Measurements from ENCODE around the gene CHI3L1.
"Not testable (repeated sequence)": the region's sequence is repeated elsewhere in the genome, so short reads cannot be mapped to it uniquely, and the experiment has no call there.

Gene CHI3L1

DNA sequence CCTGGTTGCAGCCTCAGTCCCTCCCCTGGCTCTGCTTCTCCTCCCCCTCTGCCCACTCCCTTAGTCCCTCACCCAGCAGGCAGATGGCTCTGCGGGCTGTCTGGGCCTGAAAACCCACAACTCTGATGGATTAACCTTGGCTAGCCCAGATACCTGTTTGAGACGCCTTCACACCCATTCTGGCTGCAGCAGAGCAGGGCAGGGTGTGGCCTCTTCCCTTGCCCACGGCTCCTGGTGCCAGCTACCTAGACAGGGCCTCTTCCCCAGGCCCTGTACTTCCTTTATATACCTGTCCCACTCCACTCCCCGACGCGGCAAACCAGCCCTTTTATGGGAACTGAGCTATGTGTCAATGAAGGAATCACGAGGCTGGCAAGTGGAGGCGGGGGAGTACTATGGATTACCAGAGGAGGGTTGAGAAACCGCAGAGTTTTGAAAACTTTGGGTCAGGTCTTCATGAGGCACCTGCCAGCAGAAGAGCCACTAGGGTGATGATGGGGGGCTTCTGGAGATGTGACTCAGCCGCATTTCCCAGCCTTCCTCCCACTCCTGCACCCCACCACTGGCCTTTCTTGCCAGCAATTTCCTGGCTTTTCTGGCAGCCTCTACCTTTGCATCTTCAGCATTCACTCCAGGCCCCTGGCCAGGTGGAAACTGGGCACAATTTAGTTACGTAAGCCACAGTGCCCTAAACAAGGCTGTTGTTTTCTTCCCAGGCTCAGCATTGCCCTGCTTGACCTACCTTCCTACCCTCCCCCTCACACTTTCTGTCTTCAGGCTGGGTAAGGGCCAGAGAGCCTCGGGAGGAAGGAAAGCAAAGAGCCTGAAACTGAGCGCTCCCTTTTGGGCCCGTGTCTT, at the start of gene CHI3L1:
CHI3L1 (minus strand) TSS at position 259 of the 858 bp plus-strand sequence; CDS start at position 178, 81 bp downstream.
- TF ChIP-seq, protein P1, sequence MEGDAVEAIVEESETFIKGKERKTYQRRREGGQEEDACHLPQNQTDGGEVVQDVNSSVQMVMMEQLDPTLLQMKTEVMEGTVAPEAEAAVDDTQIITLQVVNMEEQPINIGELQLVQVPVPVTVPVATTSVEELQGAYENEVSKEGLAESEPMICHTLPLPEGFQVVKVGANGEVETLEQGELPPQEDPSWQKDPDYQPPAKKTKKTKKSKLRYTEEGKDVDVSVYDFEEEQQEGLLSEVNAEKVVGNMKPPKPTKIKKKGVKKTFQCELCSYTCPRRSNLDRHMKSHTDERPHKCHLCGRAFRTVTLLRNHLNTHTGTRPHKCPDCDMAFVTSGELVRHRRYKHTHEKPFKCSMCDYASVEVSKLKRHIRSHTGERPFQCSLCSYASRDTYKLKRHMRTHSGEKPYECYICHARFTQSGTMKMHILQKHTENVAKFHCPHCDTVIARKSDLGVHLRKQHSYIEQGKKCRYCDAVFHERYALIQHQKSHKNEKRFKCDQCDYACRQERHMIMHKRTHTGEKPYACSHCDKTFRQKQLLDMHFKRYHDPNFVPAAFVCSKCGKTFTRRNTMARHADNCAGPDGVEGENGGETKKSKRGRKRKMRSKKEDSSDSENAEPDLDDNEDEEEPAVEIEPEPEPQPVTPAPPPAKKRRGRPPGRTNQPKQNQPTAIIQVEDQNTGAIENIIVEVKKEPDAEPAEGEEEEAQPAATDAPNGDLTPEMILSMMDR (IDR thresholded peaks at IDR 0.05; ENCODE audit: extremely low read depth, missing control alignments) = no peak
- DNase-seq (ENCODE audit: low spot score) = no peak

DNA sequence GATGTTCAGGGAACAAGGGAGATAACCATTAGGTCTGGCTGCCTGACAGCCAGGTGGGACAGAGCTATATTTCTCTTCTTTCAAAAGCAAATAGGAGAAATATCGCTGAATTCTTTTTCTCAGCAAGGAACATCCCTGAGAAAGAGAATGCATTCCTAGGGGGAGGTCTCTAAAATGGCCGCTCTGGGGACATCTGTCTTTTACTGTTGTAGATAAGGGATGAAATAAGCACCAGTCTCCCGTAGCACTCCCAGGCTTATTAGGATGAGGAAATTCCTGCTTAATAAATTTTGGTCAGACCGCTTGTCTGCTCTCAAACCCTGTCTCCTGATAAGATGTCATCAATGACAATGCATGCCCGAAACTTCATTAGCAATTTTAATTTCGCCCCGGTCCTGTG, 48.4 kb upstream of the CHI3L1 start:
- not testable (repeated sequence) for DNase-seq (ENCODE audit: low spot score)

DNA sequence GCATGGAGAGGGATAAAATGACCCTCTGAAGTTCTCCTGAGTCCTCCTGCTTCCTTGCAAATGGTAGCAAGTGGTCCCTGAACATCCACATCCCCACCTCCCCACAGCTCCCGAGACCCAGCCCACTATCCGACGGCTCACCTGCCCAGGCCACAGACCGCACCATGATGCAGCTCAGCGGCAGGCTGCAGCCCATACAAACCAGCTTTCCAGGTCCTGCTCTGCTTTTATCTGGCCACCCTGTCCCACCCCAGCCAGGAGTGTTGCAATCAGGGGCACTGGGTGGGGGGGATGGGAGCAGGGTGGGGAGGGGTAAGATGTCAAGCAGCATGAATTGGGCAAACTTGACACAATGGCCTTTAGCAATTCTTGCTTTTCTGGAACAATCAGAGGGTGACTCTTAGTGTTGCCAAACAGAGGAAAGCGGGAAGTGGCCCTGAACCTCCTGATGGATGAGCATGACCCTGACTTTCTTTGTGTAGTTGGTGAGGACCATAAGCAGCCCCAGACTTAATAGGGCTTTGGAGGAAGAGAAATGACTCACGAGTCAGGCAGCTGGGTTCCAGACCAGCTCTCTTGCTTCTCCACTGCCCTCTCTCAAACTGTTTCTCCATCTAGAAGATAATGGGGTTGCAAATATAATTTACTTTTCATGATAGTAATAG, 43.1 kb upstream of the CHI3L1 start, which contains the start of gene CHIT1:
CHIT1 (minus strand) TSS at position 203 of the 665 bp plus-strand sequence; CDS start at position 166, 37 bp downstream.
- TF ChIP-seq, protein P1 (IDR thresholded peaks at IDR 0.05; ENCODE audit: extremely low read depth, missing control alignments) = no peak
- no peak for DNase-seq (ENCODE audit: low spot score)

DNA sequence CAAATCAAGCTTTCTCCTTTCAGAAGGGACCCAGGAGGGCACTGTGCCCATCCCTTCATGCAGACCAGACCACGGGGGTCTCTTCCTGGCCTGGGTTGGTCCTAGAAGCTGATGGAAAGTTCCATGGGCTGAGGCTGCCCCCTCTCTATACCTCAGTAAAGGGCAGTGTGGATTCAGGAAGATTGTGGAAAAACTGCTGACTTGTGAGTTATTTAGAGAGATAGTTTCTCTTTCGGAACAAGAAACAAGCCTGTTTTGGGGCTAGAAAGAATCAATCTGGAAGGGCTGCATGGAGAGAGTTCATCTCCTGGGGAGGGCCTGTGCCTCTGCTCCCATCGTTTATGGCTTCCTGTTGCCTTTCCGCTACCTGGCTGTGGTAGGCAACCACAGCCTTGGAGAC, 42.2 kb upstream of the CHI3L1 start:
- no peak for DNase-seq (ENCODE audit: low spot score)
- TF ChIP-seq, protein P1 (IDR thresholded peaks at IDR 0.05; ENCODE audit: extremely low read depth, missing control alignments) = no peak

DNA sequence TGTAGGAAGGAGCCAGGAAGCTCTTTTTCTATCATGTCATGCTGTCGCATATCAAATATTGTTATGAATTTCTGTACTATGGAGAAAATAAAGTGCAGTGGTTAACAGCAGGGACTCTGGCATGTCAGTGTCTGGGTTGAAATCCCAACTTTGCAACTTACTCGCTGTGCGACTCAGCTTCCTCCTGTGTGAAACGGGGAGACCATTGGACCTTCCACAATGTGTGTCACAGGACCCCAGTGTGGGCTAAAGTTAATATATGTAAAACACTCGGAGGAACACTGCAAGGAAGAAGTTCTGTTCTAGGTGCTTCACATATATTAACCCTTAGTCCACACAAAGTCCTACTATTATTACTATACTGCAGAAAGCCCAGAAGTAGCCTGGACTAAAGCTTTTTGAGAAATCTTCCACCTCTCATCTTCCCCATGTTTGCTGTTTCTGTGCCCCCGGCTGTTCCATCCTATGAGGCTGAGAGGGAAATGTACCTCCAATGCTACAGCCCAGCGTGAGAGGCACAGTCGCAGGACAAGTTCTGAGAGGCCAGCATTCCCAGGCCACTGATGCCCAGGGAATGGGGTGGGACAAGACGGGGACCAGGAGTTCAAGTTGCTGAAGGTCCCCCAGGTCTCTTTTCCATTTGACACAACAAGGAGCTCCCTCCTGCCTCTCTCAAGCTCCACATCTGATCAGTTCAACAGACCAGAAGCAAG, 41.0 kb upstream of the CHI3L1 start:
- TF ChIP-seq, protein P1 (IDR thresholded peaks at IDR 0.05; ENCODE audit: extremely low read depth, missing control alignments) = no peak
- DNase-seq (ENCODE audit: low spot score) = no peak

DNA sequence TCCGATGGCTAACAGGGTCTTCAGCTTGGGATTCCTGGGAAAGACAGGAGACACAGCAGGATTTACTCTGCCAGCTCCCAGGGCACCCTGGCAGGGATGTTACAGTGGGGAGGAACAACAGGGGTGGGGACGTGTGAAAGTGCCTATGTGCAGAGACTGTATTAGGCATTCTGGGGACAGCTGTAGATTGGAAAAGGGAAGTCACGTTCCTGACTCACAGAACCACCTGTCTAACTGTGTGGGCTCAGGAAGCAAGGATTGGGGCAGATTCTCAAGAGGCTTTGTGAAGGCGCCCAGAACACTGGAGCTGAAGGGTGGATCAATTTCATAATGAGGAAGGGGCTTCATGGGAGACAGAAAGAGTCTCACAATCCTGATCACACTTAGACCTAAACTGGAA, 38.6 kb upstream of the CHI3L1 start:
- no peak for DNase-seq (ENCODE audit: low spot score)
- TF ChIP-seq, protein P1 (IDR thresholded peaks at IDR 0.05; ENCODE audit: extremely low read depth, missing control alignments) = no peak

DNA sequence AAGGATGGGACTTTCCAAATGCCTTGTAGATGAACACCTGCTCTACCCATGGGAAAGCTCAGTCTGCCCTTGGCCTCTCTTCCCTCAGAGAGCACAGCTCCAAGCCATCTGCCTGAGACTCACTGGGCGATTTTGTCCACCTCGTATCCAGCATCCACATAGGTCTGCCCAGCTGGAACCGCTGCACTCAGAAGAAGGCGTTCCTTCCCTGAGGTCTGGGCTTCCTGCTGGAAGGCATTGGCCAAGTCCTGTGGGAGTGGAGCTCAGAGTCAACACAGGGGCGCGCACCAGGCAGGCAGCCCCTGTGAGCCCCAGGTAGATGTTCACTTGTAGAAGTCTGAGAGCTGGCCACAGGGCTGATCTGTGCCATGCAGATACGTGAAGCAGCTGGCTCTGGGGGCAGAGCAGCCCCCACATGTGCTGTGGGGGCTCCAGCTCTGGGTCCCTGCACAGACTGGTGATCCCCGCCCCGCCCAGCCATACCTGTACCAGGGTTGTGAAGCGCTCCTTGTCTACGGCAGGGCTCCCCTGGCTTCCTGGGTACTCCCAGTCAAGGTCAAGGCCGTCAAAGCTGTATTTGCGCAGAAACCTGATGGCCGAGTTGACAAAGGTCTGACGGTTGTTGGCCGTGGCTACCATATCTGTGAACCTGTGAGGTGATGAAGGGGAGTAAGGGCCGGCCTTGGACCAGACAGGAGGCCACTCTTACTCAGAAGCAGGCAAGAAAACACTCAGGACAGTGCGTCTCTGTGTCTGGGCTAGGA, 36.7 kb upstream of the CHI3L1 start:
- TF ChIP-seq, protein P1 (IDR thresholded peaks at IDR 0.05; ENCODE audit: extremely low read depth, missing control alignments) = no peak
- DNase-seq (ENCODE audit: low spot score) = no peak

Data from GM20000 (cell line).